ENCODE results near the gene RPTOR.
A peak's percentile ranks its signal among the peaks of the same experiment; 100 is the strongest.

Gene RPTOR

DNA sequence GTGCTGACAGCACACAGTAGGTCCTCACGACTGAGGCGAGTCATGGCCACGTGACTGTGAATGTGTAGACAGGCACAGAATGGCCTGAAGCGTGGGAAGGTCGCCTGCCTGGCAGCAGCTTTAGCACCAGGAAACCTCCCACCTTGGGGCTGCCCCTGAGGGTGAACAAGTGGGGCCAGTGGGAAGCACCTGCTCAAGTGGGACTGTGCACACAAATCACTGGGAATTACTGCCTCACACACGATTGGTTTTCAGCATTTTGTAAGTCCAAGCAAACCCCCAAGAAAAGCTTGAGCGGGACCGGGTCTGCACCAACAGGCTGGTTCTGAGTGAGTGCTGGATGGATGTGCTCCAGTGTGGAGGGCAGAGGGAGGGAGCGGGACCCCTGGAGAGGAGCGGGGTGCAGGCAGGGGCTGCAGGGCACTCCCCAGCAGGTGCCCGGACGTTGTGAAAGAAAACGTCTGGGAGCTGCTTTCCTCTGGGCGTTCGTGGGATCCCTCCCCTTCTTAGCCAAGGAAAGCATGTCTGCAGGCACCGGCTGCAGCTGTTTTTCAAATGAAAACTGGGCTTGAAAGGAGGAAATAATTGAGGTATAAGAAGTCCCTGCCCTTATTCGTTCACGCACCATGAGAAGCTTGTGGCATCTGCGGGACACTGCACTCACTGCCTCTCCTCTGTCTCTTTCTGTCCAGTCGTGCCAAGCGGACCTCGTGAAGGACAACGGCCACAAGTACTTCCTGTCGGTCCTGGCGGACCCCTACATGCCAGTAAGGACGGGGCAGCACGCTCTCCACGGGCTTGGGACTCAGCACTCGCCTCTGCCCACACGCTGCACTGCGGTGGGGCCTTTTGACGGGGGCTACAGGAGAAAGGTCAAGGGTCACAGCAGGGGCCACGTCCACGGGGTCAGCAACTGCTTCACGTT, 335.3 kb downstream of the RPTOR start:
- no peak for DNase-seq (ENCODE audit: low read depth)

DNA sequence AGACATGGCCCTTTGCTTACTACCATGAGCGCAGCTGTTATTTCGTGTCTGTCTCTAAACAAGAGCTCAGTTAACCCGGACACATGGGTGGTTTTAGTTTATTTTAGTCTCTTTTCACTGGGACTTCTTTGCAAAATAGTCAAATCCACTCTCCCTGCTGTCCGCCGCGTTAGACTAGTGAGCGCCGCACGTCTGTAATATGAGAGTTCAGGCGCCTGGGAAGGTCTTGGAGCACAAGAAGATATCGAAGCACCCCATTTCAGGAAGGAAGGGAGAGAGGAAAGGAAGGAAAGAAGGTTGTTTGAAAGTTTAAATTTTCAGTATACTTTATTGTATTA, 336.0 kb downstream of the RPTOR start:
- DNase-seq (ENCODE audit: low read depth) = no peak

DNA sequence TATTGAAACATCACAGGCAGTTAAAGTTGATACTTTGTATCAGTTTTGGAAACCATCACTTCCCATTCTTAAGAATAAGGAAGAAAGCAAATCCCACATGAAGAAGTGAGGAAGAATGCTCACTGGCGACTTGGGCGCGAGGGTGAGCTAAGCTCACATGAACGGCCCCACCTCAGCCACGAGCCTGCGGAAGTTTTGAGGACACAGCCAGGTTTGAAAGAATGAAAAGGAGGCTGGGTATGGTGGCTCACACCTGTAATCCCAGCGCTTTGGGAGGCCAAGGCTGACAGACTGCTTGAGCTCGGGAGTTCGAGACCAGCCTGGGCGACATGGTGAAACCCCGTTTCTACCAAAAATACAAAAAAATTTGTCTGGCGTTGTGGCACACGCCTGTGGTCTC, 336.7 kb downstream of the RPTOR start:
- DNase-seq (ENCODE audit: low read depth) = no peak

DNA sequence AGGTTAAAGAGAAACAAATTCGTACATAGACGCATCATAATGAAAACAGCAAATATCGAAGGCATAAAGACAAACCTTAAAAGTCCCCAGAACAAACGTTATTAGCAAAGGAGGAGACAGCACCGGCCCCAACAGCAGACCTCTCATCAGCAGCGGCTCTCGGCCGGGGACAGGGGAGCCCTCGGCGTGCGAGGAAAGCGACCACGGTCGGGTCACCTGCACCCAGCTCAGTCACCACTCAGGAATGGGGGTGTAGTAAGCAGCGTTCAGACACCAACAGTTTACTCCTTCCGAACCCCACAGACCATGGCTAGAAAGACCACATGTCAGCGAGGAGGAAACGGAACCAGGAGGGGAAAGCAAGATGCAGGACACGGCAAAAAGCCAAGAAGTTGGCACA, 337.7 kb downstream of the RPTOR start:
- DNase-seq (ENCODE audit: low read depth) = no peak

DNA sequence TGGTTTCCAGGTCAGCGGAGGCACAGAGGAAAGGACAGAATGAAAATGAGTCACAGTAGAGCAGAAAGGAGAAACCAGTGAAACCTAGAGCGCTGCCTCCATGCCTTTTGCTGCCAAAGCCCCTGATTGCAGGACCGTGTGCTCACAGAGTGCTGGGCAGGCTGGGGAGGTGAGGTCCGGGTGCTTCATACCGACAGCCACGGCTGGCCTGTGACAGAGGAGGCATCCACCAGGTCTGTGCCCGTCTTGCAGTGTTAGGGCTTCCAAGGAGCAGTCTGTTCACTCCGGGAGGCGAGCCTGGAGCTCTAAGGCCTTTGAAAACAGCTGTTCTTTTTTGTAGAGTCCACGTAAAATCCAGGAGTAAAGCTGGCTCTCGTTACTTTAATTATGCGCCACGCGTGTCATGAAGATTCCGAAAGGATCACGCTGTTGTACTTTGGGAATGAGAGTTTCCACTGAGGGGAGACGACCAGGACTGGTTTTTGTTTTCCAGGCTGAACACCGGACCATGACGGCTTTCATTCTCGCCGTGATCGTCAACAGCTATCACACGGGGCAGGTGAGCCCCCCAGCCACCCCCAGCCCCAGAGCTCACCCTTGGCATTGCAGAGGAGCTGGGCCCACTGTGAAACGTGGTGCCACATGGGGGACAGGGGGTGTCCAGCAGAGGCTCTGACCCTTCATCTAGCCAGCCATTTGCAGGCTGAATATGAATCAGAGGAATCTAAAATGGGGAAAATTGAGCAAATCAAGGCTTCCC, 338.5 kb downstream of the RPTOR start:
- no peak for DNase-seq (ENCODE audit: low read depth)

DNA sequence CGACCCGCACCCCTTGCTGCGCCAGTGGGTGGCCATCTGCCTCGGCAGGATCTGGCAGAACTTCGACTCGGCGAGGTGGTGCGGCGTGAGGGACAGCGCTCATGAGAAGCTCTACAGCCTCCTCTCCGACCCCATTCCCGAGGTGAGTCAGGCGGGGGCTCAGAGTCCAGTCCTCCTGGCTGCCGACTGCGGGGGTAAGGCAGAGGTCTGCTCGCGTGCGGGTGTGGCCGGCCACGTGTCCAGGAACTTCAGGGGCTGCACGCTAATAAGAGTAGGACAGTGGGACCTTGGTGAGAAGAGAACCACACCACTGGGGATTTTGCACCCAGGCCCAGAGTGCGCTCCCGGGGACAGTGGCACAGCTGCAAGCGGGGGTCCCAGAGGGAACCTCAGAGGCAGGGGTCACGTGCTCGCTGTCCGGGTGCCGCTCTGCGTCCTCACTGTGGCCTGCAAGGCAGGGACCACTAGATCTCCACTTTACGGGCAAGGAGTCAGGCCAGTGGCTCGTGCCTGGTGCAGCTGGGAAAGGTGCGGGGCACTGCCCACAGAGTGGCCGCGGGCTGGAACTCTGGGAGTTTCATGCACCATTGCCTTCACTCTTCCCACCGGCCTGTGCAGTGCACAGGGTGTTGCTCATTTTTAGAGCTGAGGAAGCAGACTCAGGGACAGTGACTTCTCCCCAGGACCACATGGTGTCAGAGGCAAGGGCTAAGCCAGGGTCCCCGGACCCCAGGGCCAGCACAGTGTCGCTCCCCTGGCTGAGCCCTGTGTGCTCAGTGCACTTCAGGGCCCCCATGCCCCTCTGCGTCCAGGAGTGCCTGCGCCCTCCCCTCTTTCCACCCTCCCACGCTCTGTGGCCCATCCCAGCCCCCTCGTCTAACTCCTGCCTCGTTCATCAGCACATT, 339.4 kb downstream of the RPTOR start:
- no peak for DNase-seq (ENCODE audit: low read depth)

DNA sequence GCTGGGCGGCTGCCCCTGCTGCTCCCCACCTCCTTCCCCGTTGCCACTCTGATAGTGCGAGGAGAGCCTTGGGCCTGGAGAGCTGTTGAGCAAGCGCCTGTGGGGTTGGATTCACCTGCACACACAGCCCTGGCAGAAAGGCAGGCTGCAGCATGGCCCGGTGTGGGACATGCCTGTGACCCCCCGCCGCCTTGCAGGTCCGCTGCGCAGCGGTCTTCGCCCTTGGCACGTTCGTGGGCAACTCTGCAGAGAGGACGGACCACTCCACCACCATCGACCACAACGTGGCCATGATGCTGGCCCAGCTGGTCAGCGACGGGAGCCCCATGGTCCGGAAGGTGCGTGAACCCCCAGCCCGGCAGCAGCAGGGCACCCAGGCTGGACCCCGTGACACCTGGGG, 340.2 kb downstream of the RPTOR start:
- DNase-seq (ENCODE audit: low read depth) = no peak

DNA sequence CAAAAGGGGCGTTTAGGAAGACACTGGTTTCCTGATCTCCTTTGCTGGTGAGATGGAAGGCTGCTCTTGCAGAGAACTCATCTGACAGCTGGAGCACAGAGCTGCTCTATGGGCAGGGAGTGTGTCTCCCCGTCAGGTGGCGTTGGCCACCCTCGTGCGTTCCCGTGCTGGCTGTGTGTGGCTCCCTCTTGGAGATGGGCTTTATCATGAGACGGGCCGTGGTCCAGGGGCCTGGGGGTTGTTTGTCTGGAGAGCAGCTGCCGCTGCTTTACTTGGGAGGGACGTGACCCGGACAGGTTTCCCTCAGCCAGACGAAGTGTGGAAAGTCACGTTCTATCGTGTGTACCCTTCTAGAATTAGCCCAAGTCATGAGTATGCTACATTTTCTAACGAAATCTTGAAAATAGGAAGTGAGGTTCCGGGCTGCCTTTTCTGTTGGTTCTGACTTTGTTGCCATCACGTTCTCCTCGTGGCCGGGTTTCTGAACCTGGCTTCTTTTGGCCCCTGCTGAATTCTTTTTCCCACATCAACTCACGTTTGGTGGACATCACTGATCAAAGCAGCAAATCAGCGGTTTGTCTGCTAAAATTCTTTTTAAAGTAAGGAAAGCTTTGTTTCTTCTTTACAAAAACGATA, 341.4 kb downstream of the RPTOR start:
- no peak for DNase-seq (ENCODE audit: low read depth)

DNA sequence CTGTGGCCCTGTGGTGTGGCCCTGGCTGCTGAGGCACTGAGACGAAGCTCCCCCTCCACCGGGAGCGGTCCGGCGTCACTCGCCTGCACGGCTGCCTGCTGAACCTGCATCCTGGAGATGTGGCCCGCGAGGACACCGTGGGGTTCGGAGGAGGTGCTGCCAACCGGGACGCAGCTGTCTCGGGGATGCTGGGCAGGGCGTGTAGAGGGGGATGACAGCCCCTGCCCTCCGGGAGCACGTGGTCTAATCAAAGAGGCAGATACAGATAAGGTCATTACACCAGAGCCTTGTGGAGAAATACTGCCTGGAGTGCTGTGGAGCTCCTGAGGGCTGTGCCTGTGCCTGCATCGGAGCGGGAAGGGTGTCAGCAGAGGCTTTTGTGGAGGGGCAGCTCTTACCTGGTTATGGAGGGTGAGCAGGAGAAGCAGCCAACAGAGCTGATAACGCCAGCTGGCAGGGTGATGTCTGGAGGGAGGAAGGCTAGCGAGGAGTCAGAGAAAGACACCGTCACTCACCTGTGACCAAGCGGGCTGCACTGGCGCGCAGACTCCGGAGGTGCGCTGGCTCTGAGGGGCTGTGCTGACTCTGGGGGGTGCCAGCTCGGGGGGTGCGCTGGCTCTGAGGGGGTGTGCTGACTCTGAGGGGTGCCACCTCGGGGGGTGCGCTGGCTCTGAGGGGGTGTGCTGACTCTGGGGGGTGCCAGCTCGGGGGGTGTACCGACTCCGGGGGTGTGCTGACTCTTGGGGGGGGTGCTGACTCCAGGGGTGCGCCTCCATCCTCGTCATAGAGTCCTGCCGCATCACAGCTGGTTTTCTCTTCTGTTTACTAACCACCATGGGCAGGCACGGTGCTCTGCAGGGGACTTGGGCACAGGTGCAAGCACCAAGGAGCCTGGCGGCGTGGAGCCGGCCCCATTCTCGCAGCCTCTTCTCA, 342.3 kb downstream of the RPTOR start:
- no peak for DNase-seq (ENCODE audit: low read depth)

DNA sequence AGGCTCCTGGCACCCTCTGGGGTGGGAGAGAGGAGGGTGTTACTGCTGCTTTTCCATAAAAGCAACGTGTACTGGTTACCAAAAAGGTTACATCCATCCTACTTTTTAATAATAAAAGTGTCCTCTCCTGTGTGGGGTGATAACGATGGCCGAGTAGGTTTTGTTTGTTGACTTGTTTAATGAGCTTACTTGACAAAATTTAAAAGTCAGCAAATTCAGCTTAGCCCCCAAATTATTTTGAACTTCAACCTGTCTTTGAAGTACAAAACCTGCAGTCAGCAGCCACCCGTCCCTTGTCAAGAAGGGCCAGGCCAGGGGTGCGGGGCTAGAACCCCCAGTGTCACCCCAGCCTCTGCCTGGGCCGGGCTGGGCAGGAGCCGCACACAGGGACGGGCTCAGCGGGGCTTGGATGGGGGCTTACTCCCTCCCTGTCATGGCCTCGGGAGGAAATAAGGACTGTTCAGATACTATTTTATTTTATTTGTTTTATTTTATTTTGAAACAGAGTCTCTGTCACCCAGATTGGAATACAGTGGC, 343.1 kb downstream of the RPTOR start:
- DNase-seq (ENCODE audit: low read depth) = no peak

DNA sequence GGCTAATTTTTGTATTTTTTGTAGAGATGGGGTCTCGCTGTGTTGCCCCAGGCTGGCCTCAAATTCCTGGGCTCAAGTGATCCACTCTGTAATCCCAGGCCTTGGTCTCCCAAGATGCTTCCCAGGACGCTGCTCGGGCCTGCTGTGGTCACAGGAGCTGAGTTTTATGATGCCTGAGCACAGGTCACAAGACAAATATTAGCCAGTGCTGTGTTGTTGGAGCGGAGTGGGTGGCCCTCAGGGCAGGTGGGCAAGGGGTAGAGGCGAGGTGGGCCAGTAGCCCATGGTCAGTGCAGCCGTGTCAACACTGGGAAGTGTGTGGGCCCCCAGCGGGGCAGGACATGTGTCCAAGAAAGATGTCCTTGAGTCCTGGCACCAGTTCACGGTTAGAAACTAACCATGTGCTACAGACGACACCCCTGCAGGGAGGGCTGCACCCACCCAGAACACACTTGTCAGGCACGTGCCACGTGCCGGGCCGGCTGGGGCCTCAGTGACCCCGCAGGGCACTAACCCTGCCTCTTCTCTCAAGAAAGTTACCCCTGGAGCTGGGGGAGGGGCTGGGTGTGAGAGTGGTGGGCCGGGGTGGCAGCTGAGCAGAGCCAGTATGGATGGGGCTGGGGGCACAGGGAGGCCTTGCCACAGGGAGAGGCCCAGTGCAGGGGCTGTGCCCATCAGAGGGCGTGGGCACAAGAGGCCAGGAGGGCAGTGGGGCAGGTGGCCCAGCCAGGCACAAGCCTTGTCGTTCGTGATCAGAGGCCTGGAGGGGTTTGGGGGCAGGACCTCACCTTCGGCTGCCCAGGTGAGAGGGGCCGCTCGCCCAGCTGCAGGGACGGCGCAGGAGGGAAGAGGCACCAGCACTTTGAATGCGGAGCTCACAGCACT, 343.9 kb downstream of the RPTOR start:
- no peak for DNase-seq (ENCODE audit: low read depth)

DNA sequence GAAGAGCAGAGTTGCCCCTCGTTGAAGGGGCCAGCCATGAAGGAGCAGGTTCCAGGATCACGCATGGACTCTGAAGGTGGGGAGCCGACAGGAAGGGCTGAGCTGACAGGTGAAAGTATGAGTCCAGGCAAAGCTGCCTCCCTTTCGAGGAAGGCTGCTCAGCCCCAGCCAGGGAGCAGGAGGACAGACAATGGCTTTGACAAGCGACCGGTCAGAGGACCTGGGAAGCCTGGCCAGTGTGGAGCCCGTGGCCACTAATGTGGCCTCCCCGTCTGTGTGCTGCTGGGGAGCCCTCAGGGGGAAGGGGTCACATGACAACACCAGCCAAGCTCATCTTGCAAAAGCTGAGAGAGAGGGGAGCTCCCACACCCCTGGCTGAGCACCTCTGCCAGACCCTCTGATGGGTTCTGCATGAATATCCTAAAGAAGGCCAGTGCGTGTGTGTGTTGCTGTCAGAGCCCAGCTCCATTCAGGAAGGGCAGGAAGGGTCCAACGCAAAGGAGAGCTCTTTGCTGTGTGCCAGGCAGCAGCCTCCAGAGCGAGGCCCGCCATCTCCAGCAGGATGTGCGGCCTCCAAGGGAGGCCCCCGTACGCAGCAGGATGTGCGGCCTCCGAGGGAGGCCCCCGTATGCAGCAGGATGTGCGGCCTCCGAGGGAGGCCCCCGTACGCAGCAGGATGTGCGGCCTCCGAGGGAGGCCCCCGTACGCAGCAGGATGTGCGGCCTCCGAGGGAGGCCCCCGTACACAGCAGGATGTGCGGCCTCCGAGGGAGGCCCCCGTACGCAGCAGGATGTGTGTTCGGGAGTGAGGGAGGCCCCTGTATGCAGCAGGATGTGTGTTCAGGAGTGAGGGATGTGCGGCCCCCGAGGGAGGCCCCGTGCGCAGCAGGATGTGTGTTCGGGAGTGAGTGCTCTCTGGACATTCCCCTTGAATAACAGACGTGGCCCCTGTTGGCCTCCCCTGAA, 344.9 kb downstream of the RPTOR start:
- no peak for DNase-seq (ENCODE audit: low read depth)

DNA sequence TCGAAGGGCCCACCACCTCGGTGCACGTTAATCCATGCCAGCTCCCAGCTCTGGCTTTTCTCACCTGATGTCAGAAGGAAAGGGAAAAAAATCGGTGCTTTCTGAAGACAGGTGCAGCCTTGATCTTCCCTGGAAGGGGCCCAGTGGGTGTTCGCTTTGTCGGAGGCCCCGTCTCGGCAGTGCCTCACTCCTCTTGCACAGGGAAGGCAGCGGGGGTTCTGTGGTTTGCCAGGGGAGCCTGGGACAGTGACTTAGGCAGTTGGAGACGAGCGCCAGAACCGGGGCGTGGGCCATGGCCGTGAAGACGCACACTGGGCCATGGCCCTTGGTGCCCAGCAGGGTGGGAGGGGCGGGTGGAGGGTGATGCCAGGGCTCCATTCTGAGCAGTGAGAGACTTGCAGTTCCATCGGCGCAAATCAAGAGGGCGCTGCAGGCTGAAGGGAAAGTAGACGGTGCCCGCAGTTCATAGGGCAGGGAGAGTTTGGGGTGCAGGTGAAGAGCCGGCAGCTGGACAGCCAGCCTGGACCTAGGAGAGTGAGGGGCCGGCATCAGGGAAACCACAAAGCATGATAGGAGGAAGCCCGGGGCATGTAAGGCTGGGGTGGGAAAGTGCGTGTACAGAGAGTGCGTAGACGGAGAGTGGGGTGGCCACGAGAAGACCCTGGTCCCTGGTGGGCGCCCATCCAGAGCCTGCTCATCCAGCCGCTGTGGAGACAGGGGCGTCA, 345.7 kb downstream of the RPTOR start:
- DNase-seq (ENCODE audit: low read depth) = no peak

DNA sequence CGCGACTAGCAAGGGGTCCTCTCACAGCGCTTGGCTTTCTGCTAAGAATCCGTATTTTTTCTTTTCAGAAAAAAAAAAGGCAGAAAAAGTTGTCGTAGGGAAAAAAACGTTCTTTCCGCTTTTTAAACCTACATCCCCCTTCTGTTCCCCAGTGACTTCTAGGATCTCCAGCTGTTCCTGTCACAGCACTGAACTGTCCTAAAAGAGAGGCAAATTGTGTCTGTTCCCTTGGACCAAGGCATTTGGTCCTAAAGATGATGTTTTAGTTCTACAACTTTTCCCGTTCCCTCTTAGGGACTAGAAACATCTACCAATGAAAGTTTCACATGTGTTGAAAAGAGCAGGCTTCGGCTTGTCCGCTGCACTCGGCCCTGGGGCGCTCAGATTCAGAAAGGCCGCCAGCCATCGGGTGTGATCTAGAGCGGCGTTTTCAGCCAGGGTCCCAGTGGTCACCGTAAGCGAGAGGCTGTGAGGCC, 346.3 kb downstream of the RPTOR start:
- no peak for DNase-seq (ENCODE audit: low read depth)

DNA sequence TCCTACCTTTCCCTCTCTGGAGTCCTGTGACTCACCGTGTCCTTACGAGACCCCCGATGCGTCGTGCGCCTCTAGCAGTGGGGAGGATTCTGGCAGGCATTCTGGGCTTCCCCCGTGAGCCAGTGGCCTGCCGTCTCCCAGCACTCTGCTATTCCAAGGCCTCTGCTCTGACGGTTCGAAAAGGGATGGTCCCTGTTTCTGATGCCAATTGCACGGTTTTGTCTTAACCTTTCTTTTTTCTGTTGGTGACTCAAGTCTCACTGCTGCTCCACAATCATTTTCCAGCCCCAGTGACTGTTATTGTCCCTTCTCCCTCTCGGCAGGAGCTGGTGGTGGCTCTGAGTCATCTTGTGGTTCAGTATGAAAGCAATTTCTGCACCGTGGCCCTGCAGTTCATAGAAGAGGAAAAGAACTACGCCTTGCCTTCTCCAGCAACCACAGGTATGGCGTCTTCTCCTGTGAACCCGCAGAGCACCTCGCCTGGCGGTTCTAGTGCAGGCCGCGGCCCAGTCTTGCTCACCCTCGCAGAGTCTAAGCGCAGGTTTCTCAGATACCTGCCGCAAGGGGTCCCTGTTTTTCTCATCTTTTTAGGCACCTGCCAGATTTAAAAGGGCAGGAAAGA, 346.9 kb downstream of the RPTOR start:
- DNase-seq (ENCODE audit: low read depth) = peak; percentile 78

DNA sequence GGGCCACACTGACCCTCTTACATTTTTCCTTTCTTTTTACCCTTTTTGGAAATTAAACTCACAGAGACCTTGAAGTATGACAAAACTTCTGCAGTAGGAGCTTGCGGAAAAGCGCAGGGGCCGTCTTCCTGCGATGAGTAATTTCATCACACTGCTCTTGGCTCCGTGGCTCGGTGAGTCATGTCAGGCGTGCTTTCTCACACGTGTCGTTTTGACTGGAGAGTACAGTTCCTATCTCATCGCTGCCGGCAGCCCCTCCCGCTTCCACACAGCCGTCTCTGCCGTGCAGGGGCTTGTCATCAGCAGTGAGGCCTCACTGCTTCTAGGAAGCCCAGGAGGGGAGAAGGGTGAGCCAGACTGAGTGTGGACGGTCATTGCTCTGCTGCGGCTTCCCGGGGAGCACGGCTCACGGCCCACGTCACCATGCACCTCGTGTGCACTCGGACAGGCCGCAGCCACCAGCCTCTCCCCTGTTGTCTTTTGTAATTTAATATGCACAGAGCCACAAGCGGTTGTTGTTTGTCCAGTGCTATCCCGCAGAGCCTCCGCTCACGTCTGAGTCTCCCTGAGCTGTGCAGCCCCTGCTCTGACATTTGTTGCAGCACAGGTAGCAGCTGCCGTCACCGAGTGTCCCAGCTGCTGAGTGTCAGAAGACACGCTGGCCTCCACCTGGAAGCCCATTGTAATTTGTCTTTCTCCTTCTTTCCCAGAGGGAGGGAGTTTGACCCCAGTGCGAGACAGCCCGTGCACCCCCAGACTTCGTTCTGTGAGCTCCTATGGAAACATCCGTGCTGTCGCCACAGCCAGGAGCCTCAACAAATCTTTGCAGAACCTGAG, 347.6 kb downstream of the RPTOR start:
- peak; percentile 94 for DNase-seq (ENCODE audit: low read depth)
